Bronchial epithelial cell (primary cell): Measurements from ENCODE around the gene SEMA4A. TPM values are rescaled to one million over a fixed set of nuclear protein-coding genes. Genes with fewer than 3 reads are reported as not detected.

Experiments used
- DNase-seq: peaks from one replicate; pipeline ENCODE4 v3.0.0-alpha.2; 2010; ENCODE audit warnings: low read depth
- FAIRE-seq: peaks from 2 replicates; lab custom pipeline; 2011; peaks lifted over from hg19 to GRCh38; lab: Jason Lieb, UNC
- H3K27me3 ChIP-seq: 2 replicates; pipeline ENCODE4 v1.5.1; 2011; ENCODE audit warnings: low read length; ENCODE audit not compliant: control insufficient read depth, insufficient read depth
- H3K36me3 ChIP-seq: 2 replicates; pipeline ENCODE4 v1.5.1; 2011; ENCODE audit warnings: low read length; ENCODE audit not compliant: control insufficient read depth, insufficient read depth
- H3K4me3 ChIP-seq: 2 replicates; pipeline ENCODE4 v1.5.1; 2011; ENCODE audit warnings: mild to moderate bottlenecking, low read depth, low read length, control low read depth
- CTCF ChIP-seq: IDR thresholded peaks from 2 replicates; pipeline ENCODE4 v1.5.1; 2011; ENCODE audit warnings: mild to moderate bottlenecking, moderate library complexity, low read length, control low read depth, inconsistent platforms; ENCODE audit not compliant: insufficient read depth, severe bottlenecking
- total RNA-seq: library from RNA; depleted of rRNA; stranded (reverse); fragments of >200 nt; gene quantifications from 2 replicates; pipeline ENCODE4 v1.2.1, GENCODE V29; 2014

SEMA4A gene
- total RNA-seq: 1.8 and 16.9 TPM in 2 replicates

GRCh38 chr1:156153362-156153761, at the start of gene SEMA4A:
Gene SEMA4A (plus strand): TSS chr1:156153585. CDS start chr1:156154579, 994 bp downstream.
- Histone ChIP-seq H3K4me3 (peak within 1 kb of the TSS; percentile 38), H3K36me3 (peaks cover 7% of the 10 kb centered on the region), H3K27me3 (no peaks in the 10 kb centered on the region)
- no peak for TF ChIP-seq CTCF
- DNase-seq: peak; percentile 87
- FAIRE-seq: no peak

GRCh38 chr1:156104065-156104810, 49.1 kb upstream of the SEMA4A start:
- FAIRE-seq: no peak
- Histone ChIP-seq H3K27me3 (no peaks in the 10 kb centered on the region), H3K36me3 (no peaks in the 10 kb centered on the region), H3K4me3 (no peak overlapping the region)
- no peak for TF ChIP-seq CTCF
- DNase-seq: peak; percentile 95

- DNase-seq (peak; percentile 43), FAIRE-seq (no peak)
- H3K4me3 ChIP-seq: no peak overlapping the region
- no peaks in the 10 kb centered on the region for H3K36me3 ChIP-seq
- no peaks in the 10 kb centered on the region for H3K27me3 ChIP-seq
- no peak for TF ChIP-seq CTCF
Observed at GRCh38 chr1:156104861-156105832, 48.2 kb upstream of the SEMA4A start.

GRCh38 chr1:156106624-156107488, 46.5 kb upstream of the SEMA4A start:
- Histone ChIP-seq H3K36me3 (no peaks in the 10 kb centered on the region), H3K4me3 (no peak overlapping the region), H3K27me3 (no peaks in the 10 kb centered on the region)
- no peak for TF ChIP-seq CTCF
- no peak for FAIRE-seq
- DNase-seq: peak; percentile 29

GRCh38 chr1:156108057-156108456, 45.3 kb upstream of the SEMA4A start:
- DNase-seq (no peak), FAIRE-seq (no peak)
- no peaks in the 10 kb centered on the region for H3K36me3 ChIP-seq
- no peaks in the 10 kb centered on the region for H3K27me3 ChIP-seq
- no peak for TF ChIP-seq CTCF
- H3K4me3 ChIP-seq: no peak overlapping the region
